Small intestine (tissue), 7 donors: Measurements from ENCODE around the gene CDKAL1. TPM values are rescaled to one million over a fixed set of nuclear protein-coding genes. Genes with fewer than 3 reads are reported as not detected.
"Not testable (repeated sequence)": the region's sequence is repeated elsewhere in the genome, so short reads cannot be mapped to it uniquely, and the experiment has no call there.

Experiments
- DNase-seq, 2 donors: peaks; one replicate each; pipeline versions ENCODE4 v3.0.0 to v3.0.0-alpha.2; 2013
- FAIRE-seq: peaks from 2 replicates; lab custom pipeline; 2012; peaks lifted over from hg19 to GRCh38; lab: Jason Lieb, UNC
- H3K27ac ChIP-seq, 3 donors: one replicate each; pipeline ENCODE4 v1.5.1; 2013; ENCODE audit warnings: low read length in 2 of 3, mild to moderate bottlenecking in 2 of 3, control low read depth in 1 of 3, inconsistent platforms in 1 of 3, low read depth in 1 of 3, moderate library complexity in 1 of 3
- H3K27me3 ChIP-seq, 3 donors: one replicate each; pipeline ENCODE4 v1.6.1; 2013; ENCODE audit warnings: low read length in 3 of 3, inconsistent platforms in 1 of 3; ENCODE audit not compliant: control insufficient read depth in 3 of 3, insufficient read depth in 3 of 3
- H3K36me3 ChIP-seq, 3 donors: one replicate each; pipeline ENCODE4 v1.6.1; 2013; ENCODE audit warnings: low read length in 3 of 3, inconsistent platforms in 1 of 3, low read depth in 1 of 3, mild to moderate bottlenecking in 1 of 3, moderate library complexity in 1 of 3; ENCODE audit not compliant: control insufficient read depth in 3 of 3, insufficient read depth in 2 of 3
- H3K4me1 ChIP-seq, 3 donors: one replicate each; pipeline ENCODE4 v1.6.1; 2013; ENCODE audit warnings: low read length in 2 of 3, inconsistent platforms in 1 of 3, low read depth in 1 of 3, mild to moderate bottlenecking in 1 of 3, moderate library complexity in 1 of 3; ENCODE audit not compliant: control insufficient read depth in 3 of 3, insufficient read depth in 2 of 3
- H3K4me3 ChIP-seq, 3 donors: one replicate each; pipeline ENCODE4 v1.5.1; 2013; ENCODE audit warnings: low read length in 3 of 3, control low read depth in 1 of 3, inconsistent platforms in 1 of 3, low read depth in 1 of 3, mild to moderate bottlenecking in 1 of 3, moderate library complexity in 1 of 3
- H3K9me3 ChIP-seq, 2 donors: one replicate each; pipeline ENCODE4 v1.6.1; 2013; ENCODE audit warnings: low read depth in 1 of 2, low read length in 1 of 2; ENCODE audit not compliant: control insufficient read depth in 2 of 2, insufficient read depth in 1 of 2
- WGBS, 3 donors: extraction: QIAGEN DNeasy Blood & Tissue Kit; methylation state at CpG; one replicate each; pipeline ENCODE4 v1.1.7; 2013; 5-methylcytosine and 5-hydroxymethylcytosine counted together
- polyA plus RNA-seq, 4 donors: library from polyadenylated mRNA; stranded (reverse) in 3 of 4; unstranded in 1 of 4; fragments of 200-250 nt in 3 of 4; fragments of 120-200 nt in 1 of 4; gene quantifications; one replicate each; pipeline versions ENCODE4 v1.2.1 to v1.2.3, GENCODE V29; 2013
- donor health status: healthy with polysubstance abuse.
- donor health status: control.
- donor health status: control.
- donor health status: Bipolar disorder and iron deficiency.
- donor health status: healthy.

Gene CDKAL1
- polyA plus RNA-seq, 4 donors: 2.4 to 10.5 (median 4.1) TPM

- Histone ChIP-seq H3K36me3 (no peaks in the 10 kb centered on the region), H3K27me3 (no peaks in the 10 kb centered on the region), H3K27ac (no peak overlapping the region), H3K4me1 (peaks cover 0 to 3% (median 0%) of the 10 kb centered on the region in 3 donors), H3K4me3 (no peak overlapping the region), H3K9me3 (no peaks in the 10 kb centered on the region)
- FAIRE-seq: no peak
- no peak for DNase-seq
These were observed 515.3 kb downstream of the CDKAL1 start for GRCh38 chr6:21049572-21049971.

- WGBS, 3 donors: 90 to 97% (median 96%) methylated on average over 2 of the region's 2 CpGs
- H3K9me3 ChIP-seq: no peaks in the 10 kb centered on the region
These were observed 516.7 kb downstream of the CDKAL1 start for GRCh38 chr6:21050935-21051334.

GRCh38 chr6:21051777-21052176 lies 517.5 kb downstream of the CDKAL1 start:
- FAIRE-seq (no peak), DNase-seq (no peak)
- H3K4me3 ChIP-seq: no peak overlapping the region

More at GRCh38 chr6:21050935-21051334, 516.7 kb downstream of the CDKAL1 start:
- Histone ChIP-seq H3K27ac (no peak overlapping the region), H3K36me3 (no peaks in the 10 kb centered on the region), H3K4me3 (no peak overlapping the region), H3K4me1 (no peaks in the 10 kb centered on the region), H3K27me3 (no peaks in the 10 kb centered on the region)
- no peak for FAIRE-seq
- DNase-seq: no peak

GRCh38 chr6:21053612-21054011 lies 519.4 kb downstream of the CDKAL1 start:
- no peak for FAIRE-seq
- Histone ChIP-seq H3K27me3 (no peaks in the 10 kb centered on the region), H3K9me3 (peaks cover 0 to 4% of the 10 kb centered on the region in 2 donors), H3K4me1 (no peaks in the 10 kb centered on the region), H3K27ac (no peak overlapping the region), H3K4me3 (no peak overlapping the region), H3K36me3 (peaks cover 0 to 2% (median 0%) of the 10 kb centered on the region in 3 donors)
- 95 to 97% (median 96%) methylated on average over 4 of the region's 4 CpGs for WGBS, 3 donors
- DNase-seq: no peak

More at GRCh38 chr6:21051777-21052176, 517.5 kb downstream of the CDKAL1 start:
- Histone ChIP-seq H3K36me3 (no peaks in the 10 kb centered on the region), H3K4me1 (no peaks in the 10 kb centered on the region), H3K27ac (no peak overlapping the region), H3K9me3 (no peaks in the 10 kb centered on the region), H3K27me3 (no peaks in the 10 kb centered on the region)

GRCh38 chr6:21055480-21055879 lies 521.2 kb downstream of the CDKAL1 start:
- H3K4me3 ChIP-seq, H3K4me1 ChIP-seq, DNase-seq, H3K36me3 ChIP-seq, FAIRE-seq, H3K27ac ChIP-seq, H3K27me3 ChIP-seq: not testable (repeated sequence)
- peaks cover 0 to 13% of the 10 kb centered on the region in 2 donors for H3K9me3 ChIP-seq
- 95 to 98% (median 96%) methylated on average over 2 of the region's 2 CpGs for WGBS, 3 donors

- Histone ChIP-seq H3K9me3 (peaks cover 0 to 13% of the 10 kb centered on the region in 2 donors), H3K4me3 (no peak overlapping the region), H3K4me1 (no peaks in the 10 kb centered on the region), H3K27me3 (no peaks in the 10 kb centered on the region), H3K27ac (no peak overlapping the region), H3K36me3 (peaks cover 0 to 11% (median 0%) of the 10 kb centered on the region in 3 donors)
- no peak for FAIRE-seq
- no peak for DNase-seq
These were observed 527.6 kb downstream of the CDKAL1 start for GRCh38 chr6:21061892-21062291.

- Histone ChIP-seq H3K27me3 (no peaks in the 10 kb centered on the region), H3K4me3 (no peak overlapping the region), H3K4me1 (no peaks in the 10 kb centered on the region), H3K9me3 (no peaks in the 10 kb centered on the region), H3K36me3 (peaks cover 0 to 3% (median 0%) of the 10 kb centered on the region in 3 donors), H3K27ac (no peak overlapping the region)
- FAIRE-seq (peak; percentile 55), DNase-seq (no peak)
- WGBS, 3 donors: 44 to 66% (median 48%) methylated on average over 1 of the region's 1 CpG
These were observed 530.6 kb downstream of the CDKAL1 start for GRCh38 chr6:21064756-21065340.

- Histone ChIP-seq H3K27me3 (no peaks in the 10 kb centered on the region), H3K4me1 (no peaks in the 10 kb centered on the region), H3K9me3 (peaks cover 0 to 5% of the 10 kb centered on the region in 2 donors), H3K36me3 (peaks cover 0 to 3% (median 0%) of the 10 kb centered on the region in 3 donors), H3K4me3 (no peak overlapping the region), H3K27ac (no peak overlapping the region)
- DNase-seq (no peak), FAIRE-seq (no peak)
- WGBS, 3 donors: 88 to 99% (median 97%) methylated on average over 3 of the region's 3 CpGs
These were observed 533.3 kb downstream of the CDKAL1 start for GRCh38 chr6:21067521-21067920.

GRCh38 chr6:21070620-21071019 lies 536.4 kb downstream of the CDKAL1 start:
- Histone ChIP-seq H3K9me3 (peaks cover 0 to 7% of the 10 kb centered on the region in 2 donors), H3K27ac (no peak overlapping the region), H3K4me1 (no peaks in the 10 kb centered on the region), H3K36me3 (peaks cover 0 to 3% (median 0%) of the 10 kb centered on the region in 3 donors), H3K4me3 (no peak overlapping the region), H3K27me3 (no peaks in the 10 kb centered on the region)
- 62 to 84% (median 83%) methylated on average over 2 of the region's 2 CpGs for WGBS, 3 donors
- DNase-seq: no peak
- FAIRE-seq: no peak
